ENCODE results near the gene PTPRH. TPM values are rescaled to one million over a fixed set of nuclear protein-coding genes. Genes with fewer than 3 reads are reported as not detected.
"Not testable (repeated sequence)": the region's sequence is repeated elsewhere in the genome, so short reads cannot be mapped to it uniquely, and the experiment has no call there.

The PTPRH gene
- total RNA-seq, 4 donors from 2014 or later = 1.2 to 3.9 (median 2.1) TPM

- Histone ChIP-seq H3K4me1 (peaks cover 0 to 14% (median 8%) of the 10 kb centered on the region in 4 donors), H3K27me3 (peaks cover 0 to 10% of the 10 kb centered on the region in 2 donors), H3K36me3 (no peaks in the 10 kb centered on the region), H3K4me3 (no peak overlapping the region), H3K27ac (no peak overlapping the region), H3K9me3 (peaks cover 0 to 23% (median 0%) of the 10 kb centered on the region in 4 donors)
- TF ChIP-seq POLR2A (IDR thresholded peaks at IDR 0.05) = no peak
- no peak for TF ChIP-seq EP300 (IDR thresholded peaks at IDR 0.05)
- no peak for TF ChIP-seq CTCF (IDR thresholded peaks at IDR 0.05)
- WGBS, 2 donors = 83 to 85% methylated on average over 7 of the region's 7 CpGs
- no peak for DNase-seq (ENCODE audit: low spot score in 2 of 2)
Measured at GRCh38 chr19:55213547-55213946, 4.2 kb upstream of the PTPRH start.

GRCh38 chr19:55212447-55212846 is 3.1 kb upstream of the PTPRH start:
- no peak overlapping the region for H3K4me3 ChIP-seq
- peaks cover 0 to 23% (median 0%) of the 10 kb centered on the region in 4 donors for H3K9me3 ChIP-seq
- H3K27me3 ChIP-seq = peaks cover 0 to 10% of the 10 kb centered on the region in 2 donors
- H3K4me1 ChIP-seq = peaks cover 0 to 14% (median 8%) of the 10 kb centered on the region in 4 donors
- TF ChIP-seq CTCF (IDR thresholded peaks at IDR 0.05) (no peak), POLR2A (IDR thresholded peaks at IDR 0.05) (no peak), EP300 (IDR thresholded peaks at IDR 0.05) (no peak)
- no peak overlapping the region for H3K27ac ChIP-seq
- 73 to 76% methylated on average over 3 of the region's 3 CpGs for WGBS, 2 donors
- no peak for DNase-seq (ENCODE audit: low spot score in 2 of 2)
- no peaks in the 10 kb centered on the region for H3K36me3 ChIP-seq

GRCh38 chr19:55209693-55210472 is 582 bp upstream of the PTPRH start:
- Histone ChIP-seq H3K4me1 (peaks cover 0 to 10% (median 7%) of the 10 kb centered on the region in 4 donors), H3K36me3 (no peaks in the 10 kb centered on the region), H3K9me3 (peaks cover 0 to 23% (median 0%) of the 10 kb centered on the region in 4 donors), H3K27ac (peak overlapping the region in 1 of 4 donors; percentile 38), H3K27me3 (peaks cover 0 to 13% of the 10 kb centered on the region in 2 donors), H3K4me3 (no peak overlapping the region)
- WGBS, 2 donors = 54 to 62% methylated on average over 17 of the region's 17 CpGs
- no peak for DNase-seq (ENCODE audit: low spot score in 2 of 2)
- TF ChIP-seq EP300 (IDR thresholded peaks at IDR 0.05) (no peak), CTCF (IDR thresholded peaks at IDR 0.05) (no peak), POLR2A (IDR thresholded peaks at IDR 0.05) (no peak)

GRCh38 chr19:55206664-55207500 is 2.4 kb downstream of the PTPRH start:
- TF ChIP-seq CTCF (IDR thresholded peaks at IDR 0.05) = no peak
- TF ChIP-seq EP300 (IDR thresholded peaks at IDR 0.05) = peak in 1 of 2 donors; percentile 20
- TF ChIP-seq POLR2A (IDR thresholded peaks at IDR 0.05) = no peak
- Histone ChIP-seq H3K36me3 (no peaks in the 10 kb centered on the region), H3K4me1 (peaks cover 0 to 10% (median 7%) of the 10 kb centered on the region in 4 donors), H3K27me3 (peaks cover 0 to 17% of the 10 kb centered on the region in 2 donors), H3K9me3 (peaks cover 0 to 3% (median 0%) of the 10 kb centered on the region in 4 donors), H3K4me3 (peak overlapping the region in 2 of 4 donors; percentile 0 to 36), H3K27ac (peak overlapping the region in 2 of 4 donors; percentile 42 to 43)
- DNase-seq (ENCODE audit: low spot score in 2 of 2) = peak; percentile 30 to 44
- WGBS, 2 donors = 17 to 23% methylated on average over 24 to 28 of the region's 29 CpGs

- not testable (repeated sequence) for DNase-seq (ENCODE audit: low spot score in 2 of 2); H3K27ac ChIP-seq; H3K4me1 ChIP-seq; H3K4me3 ChIP-seq; H3K9me3 ChIP-seq; H3K36me3 ChIP-seq
- H3K27me3 ChIP-seq = peaks cover 0 to 15% of the 10 kb centered on the region in 2 donors
- WGBS, 2 donors = 50 to 55% methylated on average over 7 to 10 of the region's 10 CpGs
Measured at GRCh38 chr19:55202199-55202598, 7.1 kb downstream of the PTPRH start.
